IMR-90 (cell line): ENCODE data around the gene TMEM45B. TPM values are rescaled to one million over a fixed set of nuclear protein-coding genes. Genes with fewer than 3 reads are reported as not detected.

Source experiments
- ATAC-seq: fragments of 200-7000 bp; cut with Tn5 transposase; 2 replicates; pipeline ENCODE4 v1.9.1; 2020; ENCODE audit warnings: low read depth, mild to moderate bottlenecking, moderate library complexity
- BruUV-seq: library from RNA; stranded (reverse); fragments of 400-500 nt; replicated peaks from 2 replicates; lab custom pipeline; 2021; lab: Mats Ljungman, UMichigan
- CTCF ChIA-PET: fragments of 300-600 bp; formaldehyde crosslinking; extraction: SDS; loops from one replicate; lab custom pipeline; 2021; ENCODE audit warnings: antibody characterized with exemption; lab: Yijun Ruan, JAX
- POLR2A ChIA-PET: fragments of 300-600 bp; sonication (Branson Sonifier 250); formaldehyde crosslinking; loops from one replicate; lab custom pipeline; 2022; ENCODE audit warnings: antibody characterized with exemption; ENCODE audit not compliant: unreplicated experiment; lab: Charles Lee
- DNase-seq: peaks from one replicate; pipeline ENCODE4 v3.0.0; 2013
- H2AFZ ChIP-seq: replicated peaks from 2 replicates; pipeline ENCODE3; 2013; ENCODE audit warnings: low read length, mild to moderate bottlenecking; ENCODE audit not compliant: poor library complexity
- H2AK5ac ChIP-seq: 2 replicates; pipeline ENCODE4 v1.6.1; 2013; ENCODE audit warnings: low read depth, low read length, inconsistent platforms
- H2AK9ac ChIP-seq: replicated peaks from 2 replicates; pipeline ENCODE3; 2013; ENCODE audit warnings: mild to moderate bottlenecking, low read depth, low read length, moderate library complexity; ENCODE audit not compliant: poor library complexity
- H2BK120ac ChIP-seq: 2 replicates; pipeline ENCODE4 v1.6.1; 2013; ENCODE audit warnings: low read depth, low read length, inconsistent platforms
- H2BK15ac ChIP-seq: 3 replicates; pipeline ENCODE4 v1.6.1; 2013; ENCODE audit warnings: low read depth, low read length, inconsistent platforms
- H2BK20ac ChIP-seq: 2 replicates; pipeline ENCODE4 v1.6.1; 2013; ENCODE audit warnings: low read depth, mild to moderate bottlenecking, inconsistent platforms, low read length, moderate library complexity
- H2BK5ac ChIP-seq: 2 replicates; pipeline ENCODE4 v1.6.1; 2013; ENCODE audit warnings: mild to moderate bottlenecking, low read depth, low read length, inconsistent platforms; ENCODE audit not compliant: poor library complexity, severe bottlenecking
- H3K14ac ChIP-seq: replicated peaks from 2 replicates; pipeline ENCODE4 v1.6.1; 2013; ENCODE audit warnings: low read depth, low read length, inconsistent platforms
- H3K18ac ChIP-seq: 2 replicates; pipeline ENCODE4 v1.6.1; 2013; ENCODE audit warnings: low read depth, low read length, control low read depth
- H3K23ac ChIP-seq: 2 replicates; pipeline ENCODE4 v1.6.1; 2013; ENCODE audit warnings: low read depth, low read length, inconsistent platforms
- H3K27ac ChIP-seq: 2 replicates; pipeline ENCODE4 v1.5.1; 2013; ENCODE audit warnings: mild to moderate bottlenecking, control low read depth, low read length; ENCODE audit not compliant: insufficient read depth
- H3K27me3 ChIP-seq: 2 replicates; pipeline ENCODE4 v1.6.1; 2013; ENCODE audit warnings: low read length; ENCODE audit not compliant: control insufficient read depth, insufficient read depth
- H3K36me3 ChIP-seq: 2 replicates; pipeline ENCODE4 v1.6.1; 2013; ENCODE audit warnings: low read length, mixed read lengths; ENCODE audit not compliant: control insufficient read depth, insufficient read depth
- H3K4ac ChIP-seq: 2 replicates; pipeline ENCODE4 v1.6.1; 2013; ENCODE audit warnings: low read depth, low read length, inconsistent platforms
- H3K4me1 ChIP-seq: 2 replicates; pipeline ENCODE4 v1.6.1; 2013; ENCODE audit warnings: low read length, mixed read lengths; ENCODE audit not compliant: control insufficient read depth, insufficient read depth
- H3K4me2 ChIP-seq: 2 replicates; pipeline ENCODE4 v1.6.1; 2013; ENCODE audit warnings: low read depth, mild to moderate bottlenecking, control low read depth, low read length, moderate library complexity
- H3K4me3 ChIP-seq: 2 replicates; pipeline ENCODE4 v1.5.1; 2013; ENCODE audit warnings: low read depth, mild to moderate bottlenecking, control low read depth, low read length, moderate library complexity; ENCODE audit not compliant: insufficient read depth
- H3K56ac ChIP-seq: 2 replicates; pipeline ENCODE4 v1.6.1; 2013; ENCODE audit warnings: low read length, inconsistent platforms; ENCODE audit not compliant: insufficient read depth; ENCODE audit errors: extremely low read depth
- H3K79me1 ChIP-seq, 2 experiments: 2 replicates each; pipeline ENCODE4 v1.6.1; 2013; ENCODE audit warnings: low read length in 2 of 2, inconsistent platforms in 1 of 2, low read depth in 1 of 2
- H3K9ac ChIP-seq: 2 replicates; pipeline ENCODE4 v1.6.1; 2013; ENCODE audit warnings: low read depth, low read length, control low read depth
- H3K9me1 ChIP-seq: 2 replicates; pipeline ENCODE4 v1.6.1; 2013; ENCODE audit warnings: low read length, inconsistent platforms; ENCODE audit not compliant: insufficient read depth
- H3K9me3 ChIP-seq: 2 replicates; pipeline ENCODE4 v1.6.1; 2013; ENCODE audit warnings: low read length; ENCODE audit not compliant: control insufficient read depth, insufficient read depth
- H4K20me1 ChIP-seq: 2 replicates; pipeline ENCODE4 v1.6.1; 2013; ENCODE audit warnings: low read length, inconsistent platforms; ENCODE audit not compliant: insufficient read depth
- H4K5ac ChIP-seq: 2 replicates; pipeline ENCODE4 v1.6.1; 2013; ENCODE audit warnings: mild to moderate bottlenecking, low read depth, low read length, control low read depth
- H4K8ac ChIP-seq, 2 experiments: 2 replicates each; pipeline ENCODE4 v1.6.1; 2013; ENCODE audit warnings: low read depth in 2 of 2, low read length in 2 of 2, control low read depth in 1 of 2, inconsistent platforms in 1 of 2
- H4K91ac ChIP-seq: 2 replicates; pipeline ENCODE4 v1.6.1; 2013; ENCODE audit warnings: low read depth, low read length, inconsistent platforms; ENCODE audit not compliant: insufficient read depth
- BHLHE40 ChIP-seq: fragments of 150-350 bp; IDR thresholded peaks from 2 replicates; pipeline ENCODE4 v1.6.1; 2016; ENCODE audit warnings: mild to moderate bottlenecking, low read depth, low read length
- CTCF ChIP-seq: conservative IDR thresholded peaks from 2 replicates; pipeline ENCODE4 v1.5.1; 2012; ENCODE audit warnings: mild to moderate bottlenecking, low read depth, low read length, improper control_type of control experiment
- MAFK ChIP-seq: IDR thresholded peaks from 2 replicates; pipeline ENCODE4 v1.6.1; 2012; ENCODE audit warnings: low read depth, low read length, improper control_type of control experiment
- MXI1 ChIP-seq: IDR thresholded peaks from 2 replicates; pipeline ENCODE4 v1.6.1; 2012; ENCODE audit warnings: low read depth, mild to moderate bottlenecking, low read length, moderate library complexity, borderline replicate concordance
- RAD21 ChIP-seq: IDR thresholded peaks from 2 replicates; pipeline ENCODE4 v1.6.1; 2012; ENCODE audit warnings: low read length, improper control_type of control experiment
- SMC3 ChIP-seq: fragments of 150-350 bp; IDR thresholded peaks from 2 replicates; pipeline ENCODE4 v1.6.1; 2016; ENCODE audit warnings: low read depth, mild to moderate bottlenecking, antibody characterized with exemption, low read length, moderate library complexity
- WGBS, 2 experiments: methylation state at CpG; one replicate each; pipeline versions ENCODE4 v1.1.5 to v1.1.7; 2013; ENCODE audit warnings: missing lambda C conversion rate in 2 of 2; ENCODE audit not compliant: insufficient read length in 1 of 2; ENCODE audit errors: extremely low coverage in 2 of 2; 5-methylcytosine and 5-hydroxymethylcytosine counted together
- dilution Hi-C: fragments of 300-500 bp; cut with HindIII; formaldehyde crosslinking; loops from one replicate; pipeline ENCODE4 v1.14.3; 2018; ENCODE audit warnings: low sequenced_read_pairs; ENCODE audit not compliant: unreplicated experiment
- in situ Hi-C: fragments of 300-500 bp; cut with MboI; formaldehyde crosslinking; loops from 3 replicates; pipeline ENCODE4 v1.14.3; 2019; ENCODE audit warnings: low sequenced_read_pairs, inconsistent platforms, mixed read lengths
- intact Hi-C: fragments of 100-400 bp; cut with micrococcal nuclease; formaldehyde crosslinking; loops from 2 replicates; pipeline ENCODE4 v1.10.0; 2022
- polyA plus RNA-seq, 3 experiments: library from polyadenylated mRNA; depleted of rRNA; stranded (reverse); fragments of >200 nt; gene quantifications; 2 replicates each; pipeline ENCODE4 v1.2.3, GENCODE V29; 2012; ENCODE audit warnings: low replicate concordance in 1 of 3
- total RNA-seq: library from RNA; depleted of rRNA; stranded (reverse); fragments of >200 nt; gene quantifications from 2 replicates; pipeline ENCODE4 v1.2.3, GENCODE V29; 2012

TMEM45B gene
- total and polyA plus RNA-seq, 2 of the 4 experiments (the other 2 are of a cell fraction), result not detected

GRCh38 chr11:129766898-129767604, 48.6 kb upstream of the TMEM45B start:
- H3K27ac ChIP-seq, result no peak overlapping the region
- H3K56ac ChIP-seq, result no peak overlapping the region
- CTCF ChIA-PET, result interaction anchor here (0.6 to 2.0 kb wide), 4 partner anchors 13 to 365 kb away, joined by 3 to 4 read pairs (median 3); no protein-coding TSS in a partner anchor
- H2BK5ac ChIP-seq, result no peak overlapping the region
- no peak overlapping the region for H3K4me2 ChIP-seq
- H3K36me3 ChIP-seq, result no peaks in the 10 kb centered on the region
- H2AK5ac ChIP-seq, result no peak overlapping the region
- H2BK120ac ChIP-seq, result no peak overlapping the region
- H3K9me1 ChIP-seq, result no peaks in the 10 kb centered on the region
- no peaks in the 10 kb centered on the region for H3K79me1 ChIP-seq
- TF ChIP-seq RAD21 (peak; percentile 41), MXI1 (no peak), SMC3 (peak; percentile 28), CTCF (peak; percentile 49), BHLHE40 (no peak), MAFK (no peak)
- no peak overlapping the region for H4K91ac ChIP-seq
- ATAC-seq, result peak; percentile 93
- H3K4ac ChIP-seq, result no peak overlapping the region
- no peak overlapping the region for H3K14ac ChIP-seq
- DNase-seq, result peak; percentile 23
- H3K23ac ChIP-seq, result no peak overlapping the region
- WGBS, 2 experiments, result 0% methylated on average over 1 of the region's 7 CpGs; no CpG with 5 or more reads in 1 of the 2 experiments
- POLR2A ChIA-PET, result no interaction called here
- no peak overlapping the region for H3K4me3 ChIP-seq
- no peaks in the 10 kb centered on the region for H3K27me3 ChIP-seq
- H3K9ac ChIP-seq, result no peak overlapping the region
- dilution Hi-C loops, result no loop called here
- H4K5ac ChIP-seq, result no peak overlapping the region
- H2AFZ ChIP-seq, result peak overlapping the region; percentile 58
- no peaks in the 10 kb centered on the region for H3K4me1 ChIP-seq
- H3K9me3 ChIP-seq, result no peaks in the 10 kb centered on the region
- H4K8ac ChIP-seq, result no peak overlapping the region
- intact Hi-C loops, result loop anchor here (2.0 kb wide), 2 partner anchors 80 to 364 kb away; no protein-coding TSS in a partner anchor
- H2BK20ac ChIP-seq, result no peak overlapping the region
- H2BK15ac ChIP-seq, result no peak overlapping the region
- no peak overlapping the region for H3K18ac ChIP-seq
- no peaks in the 10 kb centered on the region for H4K20me1 ChIP-seq
- in situ Hi-C loops, result no loop called here
- BruUV-seq, result no TSS peak
- no peak overlapping the region for H2AK9ac ChIP-seq
